T-helper 9 cell (primary cell): ENCODE data around the gene HTATSF1.

Experiments used
- DNase-seq: peaks from one replicate; pipeline ENCODE4 v3.0.0-alpha.2; 2020
- total RNA-seq, 2 donors: gene quantifications; one replicate each; lab custom pipeline; 2026; lab: John Stamatoyannopoulos, UW

Gene HTATSF1, protein sequence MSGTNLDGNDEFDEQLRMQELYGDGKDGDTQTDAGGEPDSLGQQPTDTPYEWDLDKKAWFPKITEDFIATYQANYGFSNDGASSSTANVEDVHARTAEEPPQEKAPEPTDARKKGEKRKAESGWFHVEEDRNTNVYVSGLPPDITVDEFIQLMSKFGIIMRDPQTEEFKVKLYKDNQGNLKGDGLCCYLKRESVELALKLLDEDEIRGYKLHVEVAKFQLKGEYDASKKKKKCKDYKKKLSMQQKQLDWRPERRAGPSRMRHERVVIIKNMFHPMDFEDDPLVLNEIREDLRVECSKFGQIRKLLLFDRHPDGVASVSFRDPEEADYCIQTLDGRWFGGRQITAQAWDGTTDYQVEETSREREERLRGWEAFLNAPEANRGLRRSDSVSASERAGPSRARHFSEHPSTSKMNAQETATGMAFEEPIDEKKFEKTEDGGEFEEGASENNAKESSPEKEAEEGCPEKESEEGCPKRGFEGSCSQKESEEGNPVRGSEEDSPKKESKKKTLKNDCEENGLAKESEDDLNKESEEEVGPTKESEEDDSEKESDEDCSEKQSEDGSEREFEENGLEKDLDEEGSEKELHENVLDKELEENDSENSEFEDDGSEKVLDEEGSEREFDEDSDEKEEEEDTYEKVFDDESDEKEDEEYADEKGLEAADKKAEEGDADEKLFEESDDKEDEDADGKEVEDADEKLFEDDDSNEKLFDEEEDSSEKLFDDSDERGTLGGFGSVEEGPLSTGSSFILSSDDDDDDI
- total RNA-seq, result 87.4 to 110 reads per million in 2 donors

DNA sequence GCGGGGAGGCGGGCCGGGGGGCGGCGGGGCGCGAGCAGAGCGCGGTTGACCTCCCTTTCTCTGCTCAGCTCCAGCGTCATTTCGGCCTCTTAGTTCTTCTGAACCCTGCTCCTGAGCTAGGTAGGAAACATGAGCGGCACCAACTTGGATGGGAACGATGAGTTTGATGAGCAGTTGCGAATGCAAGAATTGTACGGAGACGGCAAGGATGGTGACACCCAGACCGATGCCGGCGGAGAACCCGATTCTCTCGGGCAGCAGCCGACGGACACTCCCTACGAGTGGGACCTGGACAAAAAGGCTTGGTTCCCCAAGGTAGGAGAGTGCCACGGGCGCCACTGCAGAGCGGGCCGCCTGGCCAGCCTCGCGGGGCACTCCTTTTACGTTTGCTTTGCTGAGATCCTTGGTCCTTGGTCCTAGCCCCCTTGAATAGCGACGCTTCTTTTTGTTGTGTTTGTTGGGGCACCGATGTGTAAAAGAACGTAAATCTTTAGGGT is at the start of gene HTATSF1:
HTATSF1 (plus strand) TSS at position 37 of the 497 bp plus-strand sequence; CDS start at position 130, 93 bp downstream.
- no peak for DNase-seq

DNA sequence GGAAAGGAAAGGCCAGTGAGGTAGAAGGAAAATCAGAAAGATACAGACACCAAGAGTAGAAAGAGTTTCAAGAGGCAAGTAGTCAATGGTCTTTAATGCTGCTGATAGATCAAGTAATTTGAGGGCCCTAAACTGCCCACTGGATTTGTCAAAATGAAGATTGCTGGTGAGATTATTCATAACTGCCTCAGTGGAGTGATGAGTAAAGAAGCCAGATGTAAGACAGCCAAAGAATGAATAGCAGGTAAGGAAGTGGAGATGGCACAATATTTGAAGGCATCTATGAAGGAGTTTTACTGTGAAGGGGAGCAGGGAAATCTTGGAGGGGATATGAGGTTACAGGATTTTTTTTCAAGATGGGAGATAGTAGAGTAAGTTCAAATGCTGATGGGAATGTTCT is 49.4 kb upstream of the HTATSF1 start:
- no peak for DNase-seq

DNA sequence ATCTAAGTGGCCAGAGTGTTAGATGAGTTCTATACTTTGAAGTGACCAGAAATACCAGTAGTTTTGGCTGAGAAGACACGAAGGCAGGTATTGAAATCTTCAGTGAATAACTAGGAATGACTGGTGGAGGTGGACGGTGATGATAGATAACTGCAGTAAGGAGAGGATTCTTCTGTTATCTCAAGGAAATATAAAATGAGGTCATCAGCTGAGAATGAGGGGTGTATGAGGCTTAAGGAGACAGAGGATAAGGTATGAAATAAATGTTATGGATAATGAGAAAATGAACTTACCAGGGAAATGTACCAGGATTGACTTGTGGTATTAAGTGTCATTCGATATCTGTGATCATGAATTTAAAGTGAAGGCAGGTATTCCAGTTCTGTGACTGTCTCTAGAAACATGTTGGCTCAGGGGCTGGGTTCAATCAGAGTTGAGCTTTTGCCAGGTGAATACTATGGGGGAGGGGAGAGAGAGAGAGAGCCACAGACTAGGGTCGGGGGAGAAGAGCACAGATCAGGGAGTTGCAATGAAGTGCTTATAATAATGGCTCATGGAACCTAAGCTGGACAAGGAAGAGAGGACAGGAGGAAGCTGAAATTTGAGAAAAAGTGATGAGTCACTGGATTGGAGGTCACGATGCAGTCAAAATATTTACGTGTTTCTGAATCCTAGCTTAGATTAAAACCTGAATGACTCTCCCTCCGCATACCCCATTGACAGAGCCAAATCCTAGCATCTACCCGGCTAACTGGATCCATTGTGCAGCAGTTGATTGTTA is 47.2 kb upstream of the HTATSF1 start:
- DNase-seq, result no peak

DNA sequence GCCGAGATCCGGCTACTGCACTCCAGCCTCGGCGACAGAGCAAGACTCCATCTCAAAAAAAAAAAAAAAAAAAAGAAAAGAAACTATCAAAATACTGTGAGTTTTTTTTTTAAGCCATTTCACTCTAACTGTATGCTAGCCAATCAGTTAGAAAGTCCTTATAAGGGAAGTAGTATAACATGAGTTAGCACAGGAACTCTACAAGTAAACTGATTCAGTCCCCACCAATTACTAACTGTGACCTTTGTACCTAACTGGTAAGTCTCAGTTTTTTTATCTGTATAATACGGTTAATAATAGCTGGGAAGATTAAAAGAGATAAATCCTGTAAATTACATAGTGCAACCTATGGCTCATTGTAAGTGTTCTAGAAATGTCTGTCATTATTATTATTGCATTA is 44.8 kb upstream of the HTATSF1 start:
- no peak for DNase-seq

DNA sequence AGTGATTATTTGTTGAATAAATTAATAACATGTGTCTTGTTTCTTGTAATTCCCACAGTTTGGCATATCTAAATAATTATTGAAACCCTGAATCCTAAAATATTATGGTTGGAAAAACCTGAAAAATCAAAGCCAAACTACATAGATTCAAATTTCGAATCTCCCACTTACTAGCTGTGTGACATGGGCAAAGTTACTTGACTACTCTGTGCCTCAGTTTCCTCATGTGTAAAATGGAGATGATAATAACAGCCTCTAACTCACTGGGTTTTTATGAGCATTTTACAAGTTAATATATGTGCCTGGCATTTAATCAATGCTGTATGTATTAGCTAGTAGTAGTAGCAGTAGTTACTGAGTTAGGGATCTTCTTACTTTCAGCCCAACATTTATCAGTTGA is 44.3 kb upstream of the HTATSF1 start:
- DNase-seq, result no peak

DNA sequence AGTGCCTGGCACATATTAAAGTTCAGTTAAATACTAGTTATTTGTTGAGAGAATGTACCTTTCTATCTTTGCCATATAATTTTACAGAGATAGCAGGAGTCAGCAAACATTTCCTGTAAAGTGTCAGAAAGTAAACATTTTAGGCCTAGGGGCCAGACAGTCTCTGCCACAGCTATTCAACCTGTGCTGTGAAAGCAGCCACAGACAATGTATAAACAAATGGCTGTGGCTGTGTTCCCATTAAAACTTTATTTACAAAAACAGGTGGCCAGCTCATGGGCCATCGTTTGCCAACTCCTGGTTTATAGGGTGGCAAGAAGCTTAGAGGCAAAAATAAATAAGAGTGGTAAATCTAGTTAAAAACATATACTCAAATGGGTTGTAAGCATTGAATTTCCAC is 43.6 kb upstream of the HTATSF1 start:
- no peak for DNase-seq

DNA sequence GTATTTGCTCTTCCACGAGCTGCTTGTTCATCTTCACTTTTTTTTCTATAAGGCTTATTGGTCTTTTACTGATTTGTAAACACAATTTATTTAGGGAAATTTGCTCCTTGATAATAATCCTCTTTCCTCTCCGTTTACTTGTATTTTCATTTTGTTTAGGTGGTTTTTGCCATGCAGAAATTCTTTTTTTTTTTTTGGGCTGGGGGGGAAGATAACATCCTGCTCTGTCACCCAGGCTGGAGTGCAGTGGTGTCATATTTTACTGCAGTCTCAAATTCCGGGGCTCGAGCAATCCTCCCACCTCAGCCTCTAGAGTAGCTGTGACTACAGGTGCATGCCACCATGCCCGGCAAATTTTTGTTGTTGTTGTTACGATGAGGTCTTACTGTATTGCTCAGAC is 41.3 kb upstream of the HTATSF1 start:
- no peak for DNase-seq

DNA sequence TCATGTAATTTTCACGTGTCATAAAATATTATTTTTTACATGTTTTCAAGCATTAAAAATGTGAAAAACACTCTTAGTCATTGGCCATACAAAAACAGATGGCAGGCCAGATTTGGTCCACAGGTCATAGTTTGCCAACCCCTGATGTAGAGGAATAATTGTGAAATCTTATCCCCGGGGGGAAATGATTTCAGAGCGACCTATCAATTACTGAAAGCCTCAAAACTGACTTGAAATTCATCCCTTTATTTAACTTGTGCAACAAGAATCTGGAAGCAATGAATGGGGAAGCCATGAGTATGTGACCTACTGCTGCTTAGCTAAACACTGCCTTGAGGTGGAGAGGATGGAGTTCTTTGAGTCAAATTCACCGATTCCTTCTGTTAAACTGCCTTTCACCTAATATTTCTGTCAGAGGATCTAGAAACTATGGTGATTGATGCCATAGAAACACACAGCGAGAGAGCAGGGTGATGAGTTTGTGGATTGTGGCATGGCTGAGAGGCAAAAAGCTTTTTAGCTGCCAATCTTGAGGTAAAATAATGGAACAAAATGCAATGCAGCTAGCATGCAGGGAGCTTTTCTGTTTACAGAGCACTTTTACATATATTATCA is 40.0 kb upstream of the HTATSF1 start:
- DNase-seq, result no peak

DNA sequence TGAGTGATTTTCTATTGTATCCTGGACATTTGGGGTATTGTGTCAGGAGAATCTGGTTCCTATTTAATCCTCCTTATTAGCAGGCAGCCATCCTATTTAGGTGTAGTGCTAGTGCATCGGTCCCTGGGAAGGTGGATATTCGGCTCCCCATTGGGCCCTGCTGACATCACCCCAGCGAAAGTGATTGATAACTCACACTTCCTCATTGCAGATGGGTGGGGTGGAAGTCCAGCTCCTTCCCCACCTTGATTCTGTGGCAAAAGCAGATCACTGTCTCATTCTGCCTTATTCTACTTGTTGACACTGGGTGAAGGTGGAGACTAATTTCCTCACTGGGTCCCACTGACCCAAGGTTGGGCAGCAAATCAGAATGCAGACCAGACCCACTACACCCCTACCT is 32.8 kb upstream of the HTATSF1 start:
- DNase-seq, result no peak

DNA sequence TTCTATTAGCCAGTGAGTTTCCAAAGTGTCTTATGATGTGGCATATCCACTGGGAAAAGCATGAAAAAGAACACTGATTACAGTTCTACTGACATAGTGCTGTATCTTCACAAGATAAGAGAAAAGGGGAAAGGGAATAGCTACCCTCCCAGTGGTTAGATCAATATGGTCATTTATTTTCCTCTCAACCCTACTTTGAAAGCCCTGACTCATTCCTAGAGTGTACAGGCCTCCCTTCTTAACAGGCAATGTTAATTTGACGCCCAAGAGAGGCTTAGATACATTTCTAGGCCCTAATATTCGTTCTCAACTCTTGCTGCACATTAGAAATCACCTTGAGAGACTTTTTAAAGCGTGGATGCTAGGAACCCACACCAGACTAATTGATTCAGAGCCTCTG is 30.1 kb upstream of the HTATSF1 start:
- no peak for DNase-seq

DNA sequence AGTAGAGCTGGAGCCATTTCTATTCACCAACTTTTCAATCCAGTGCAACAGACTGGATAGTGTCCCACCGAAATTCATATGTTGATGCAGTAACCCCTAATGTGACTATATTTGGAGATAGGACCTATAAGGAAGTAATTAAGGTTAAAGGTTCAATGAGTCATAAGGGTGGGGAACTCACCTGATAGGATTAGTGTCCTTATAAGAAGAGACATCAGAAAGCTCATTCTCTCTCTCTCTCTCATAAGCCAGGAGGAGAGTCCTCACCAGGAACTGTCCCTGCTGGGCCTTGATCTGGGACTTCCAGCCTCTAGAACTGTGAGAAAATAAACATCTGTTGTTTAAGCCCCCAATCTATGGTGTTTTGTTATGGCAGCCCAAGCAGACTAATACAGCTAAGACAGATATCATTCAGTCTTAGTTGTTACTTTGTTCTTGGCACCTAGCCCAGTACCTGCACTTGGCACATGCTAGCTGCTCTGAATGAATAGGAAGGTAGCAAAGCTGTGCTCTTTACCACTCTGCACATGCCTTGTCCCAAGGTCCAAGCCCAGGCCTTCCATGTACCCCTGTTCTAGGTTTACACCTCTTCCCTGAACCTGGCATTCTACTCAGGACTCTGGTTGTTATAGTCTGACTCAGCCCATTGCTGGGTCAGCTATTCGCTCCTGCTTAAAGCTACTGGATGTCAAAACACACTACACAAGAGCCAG is 28.8 kb upstream of the HTATSF1 start:
- no peak for DNase-seq

DNA sequence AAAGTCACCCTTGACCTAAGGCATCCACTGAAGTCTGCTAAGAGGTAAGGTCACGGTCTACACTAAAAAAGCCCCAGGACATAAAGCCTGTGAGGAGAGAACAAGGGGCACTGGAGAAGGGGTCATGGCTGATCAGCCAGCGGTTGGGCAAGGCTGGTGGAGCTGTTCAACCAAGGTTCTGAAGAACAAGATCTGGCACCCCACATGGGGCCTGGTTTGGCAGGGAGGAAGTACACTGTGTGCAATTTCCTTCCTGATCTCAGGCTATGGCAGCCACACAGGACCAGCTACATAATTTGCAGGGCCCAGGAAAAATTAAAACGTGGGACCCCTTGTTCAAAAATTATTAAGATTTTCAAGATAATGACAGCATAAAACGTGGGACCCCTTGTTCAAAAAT is 23.7 kb upstream of the HTATSF1 start:
- DNase-seq, result no peak

DNA sequence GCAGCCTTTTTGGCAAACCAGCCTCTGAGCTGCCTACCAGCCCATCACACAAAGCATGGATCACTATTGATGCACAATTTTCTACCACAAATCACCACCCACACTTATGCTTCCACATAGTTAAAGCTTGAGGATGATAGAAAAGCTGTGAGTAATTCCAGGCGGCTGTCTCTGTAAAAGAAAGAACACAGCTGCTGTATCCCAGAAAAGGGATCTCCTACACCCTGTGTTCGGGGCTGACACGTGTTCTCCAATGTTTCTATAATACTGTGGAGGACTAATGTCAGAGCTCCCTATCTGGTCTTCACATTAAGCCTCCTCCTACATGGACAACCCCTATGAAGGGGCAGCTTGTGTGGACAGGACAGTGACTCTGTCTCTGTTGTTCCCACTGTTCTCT is 22.2 kb upstream of the HTATSF1 start:
- no peak for DNase-seq

DNA sequence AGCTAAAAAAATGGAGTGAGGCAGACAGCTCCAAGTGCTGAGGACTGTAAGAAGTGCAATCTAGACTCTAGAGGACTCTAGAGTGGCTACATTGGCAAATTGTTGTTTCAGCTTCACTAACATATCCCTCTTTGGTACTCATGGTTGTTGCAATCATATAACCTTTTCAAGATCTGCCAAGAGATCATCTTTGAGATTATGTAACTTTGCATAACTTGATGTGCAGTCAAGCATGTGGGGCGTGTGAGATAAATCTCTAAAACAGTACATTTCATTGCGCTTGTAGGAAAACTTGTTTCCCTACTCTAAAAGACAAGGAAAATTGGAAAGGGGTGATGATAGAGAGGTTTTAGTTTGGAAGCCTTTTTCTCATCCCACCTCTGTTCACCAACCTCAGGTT is 20.9 kb upstream of the HTATSF1 start:
- no peak for DNase-seq

DNA sequence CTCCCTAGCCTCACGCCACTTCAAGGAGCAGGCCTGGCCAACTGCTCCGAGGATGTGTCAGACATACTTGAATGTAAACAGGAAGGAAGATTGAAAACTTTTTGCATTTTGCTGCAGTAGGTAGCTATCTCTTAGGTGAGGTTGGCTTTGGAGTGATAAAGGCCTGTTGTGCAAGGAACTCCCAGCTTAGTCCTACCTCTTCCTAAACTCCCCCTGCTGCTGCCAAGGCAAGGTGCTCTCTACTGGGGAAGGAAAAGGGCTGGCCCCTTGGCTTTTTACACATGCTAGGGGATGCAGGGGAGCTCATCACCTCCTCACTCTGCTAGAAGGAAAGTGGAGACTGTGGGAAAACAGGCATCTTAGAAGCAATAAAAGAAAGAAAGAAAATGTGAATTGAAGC is 20.4 kb upstream of the HTATSF1 start:
- no peak for DNase-seq

DNA sequence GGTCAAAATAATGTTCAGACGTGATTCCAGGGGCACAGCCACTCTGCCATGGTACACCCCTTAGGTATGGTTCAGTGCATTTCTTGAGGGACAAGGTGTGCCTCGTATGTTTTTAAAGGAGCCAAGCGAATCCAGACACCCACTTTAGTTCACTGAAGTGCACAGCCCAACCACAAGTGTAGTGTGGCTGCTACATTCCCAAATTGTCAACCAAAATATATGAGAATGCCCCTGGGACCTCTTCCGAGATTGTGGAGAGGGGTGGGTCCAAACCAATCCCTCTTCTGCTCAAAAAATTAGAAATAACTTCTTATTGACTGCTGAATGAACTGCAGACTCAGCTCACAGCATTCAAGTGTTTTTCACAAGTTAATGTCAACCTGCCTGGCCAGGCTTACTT is 17.0 kb upstream of the HTATSF1 start:
- DNase-seq, result no peak

DNA sequence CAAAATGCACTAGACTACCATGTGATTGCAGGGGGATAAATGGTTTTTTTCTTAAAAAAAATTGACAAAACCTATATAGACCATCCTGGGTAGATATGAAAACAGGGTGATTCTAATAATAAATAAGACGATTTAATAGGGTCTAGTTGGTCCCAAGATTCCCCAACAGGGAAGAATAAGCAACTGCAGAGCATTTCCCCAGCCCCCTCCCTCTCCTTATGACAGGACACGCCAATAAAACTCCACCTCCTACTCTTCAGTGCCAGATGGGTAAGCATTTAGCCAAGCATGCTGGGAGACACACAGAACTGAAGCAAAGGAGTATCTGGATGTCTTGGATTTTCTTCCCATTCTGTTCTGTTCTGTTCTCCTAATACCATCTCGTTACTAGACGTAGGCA is 9.7 kb upstream of the HTATSF1 start, which contains the start of gene BRS3:
BRS3 (plus strand) TSS at position 301 of the 400 bp plus-strand sequence. CDS start 168 bp downstream, outside the sequence.
- DNase-seq, result no peak

DNA sequence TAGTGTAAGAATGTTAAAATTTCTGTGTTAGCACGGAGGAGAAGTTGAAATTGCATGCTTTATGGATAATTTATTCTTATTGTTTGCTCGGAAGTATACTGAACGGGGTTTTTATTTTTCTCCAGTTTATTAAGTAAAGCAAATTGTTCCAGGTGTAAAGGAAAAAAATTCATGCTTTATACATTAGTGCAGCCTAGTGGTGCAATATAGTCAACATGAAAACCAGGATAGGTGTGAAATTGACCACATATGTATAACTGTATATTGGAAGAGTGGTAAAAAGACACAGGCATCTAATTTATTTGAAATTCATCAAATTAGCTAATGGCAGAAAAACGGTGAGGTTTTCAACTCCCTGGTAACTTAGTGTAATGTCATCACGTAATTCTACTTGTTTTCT is 8.7 kb upstream of the HTATSF1 start:
- DNase-seq, result no peak

DNA sequence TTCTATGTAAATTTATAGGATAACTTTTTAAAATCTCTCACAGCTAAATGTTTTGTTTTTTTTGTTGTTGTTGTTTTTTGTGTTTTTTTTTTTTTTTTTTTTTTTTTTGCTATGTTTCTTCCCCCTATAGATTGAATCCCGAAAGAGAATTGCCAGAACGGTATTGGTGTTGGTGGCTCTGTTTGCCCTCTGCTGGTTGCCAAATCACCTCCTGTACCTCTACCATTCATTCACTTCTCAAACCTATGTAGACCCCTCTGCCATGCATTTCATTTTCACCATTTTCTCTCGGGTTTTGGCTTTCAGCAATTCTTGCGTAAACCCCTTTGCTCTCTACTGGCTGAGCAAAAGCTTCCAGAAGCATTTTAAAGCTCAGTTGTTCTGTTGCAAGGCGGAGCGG is 5.6 kb upstream of the HTATSF1 start:
- DNase-seq, result no peak

DNA sequence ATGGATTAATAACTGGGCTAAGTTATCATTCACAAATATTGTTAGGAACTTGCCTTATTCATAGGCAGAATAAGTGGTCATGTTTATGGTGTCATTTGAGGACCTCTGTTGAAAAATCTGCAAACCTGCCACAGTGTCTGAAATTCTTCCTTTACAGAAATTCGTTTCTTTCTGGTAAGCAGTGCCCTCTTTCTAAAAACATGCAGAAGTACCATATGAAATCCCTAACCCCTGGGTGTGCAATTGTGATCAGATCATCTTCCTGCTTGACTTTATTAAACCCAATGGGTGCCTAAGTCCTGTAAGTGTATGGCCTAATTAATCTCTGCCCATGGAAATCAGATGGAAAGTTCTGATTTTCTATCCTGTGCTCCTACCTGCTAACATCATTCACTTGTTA is 4.4 kb upstream of the HTATSF1 start:
- no peak for DNase-seq

DNA sequence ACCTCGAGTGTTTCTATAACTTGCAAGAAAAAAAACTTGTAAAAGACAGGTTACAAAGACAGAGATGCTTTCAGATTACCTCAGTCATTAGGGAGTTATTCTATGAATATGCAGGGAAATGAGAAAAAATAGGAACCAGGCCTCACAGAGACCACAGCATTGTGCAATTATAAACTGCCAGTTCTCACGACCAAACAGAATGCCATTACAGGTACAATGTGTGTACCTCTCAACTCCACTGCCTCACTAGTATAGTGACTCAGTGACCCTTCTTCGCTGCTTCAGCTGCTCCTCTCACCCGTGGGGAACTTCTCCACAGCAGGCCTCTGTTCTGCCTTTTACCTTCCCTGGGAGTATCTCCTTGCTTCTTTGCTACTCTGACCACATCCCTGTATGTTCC is 2.3 kb upstream of the HTATSF1 start:
- DNase-seq, result no peak

DNA sequence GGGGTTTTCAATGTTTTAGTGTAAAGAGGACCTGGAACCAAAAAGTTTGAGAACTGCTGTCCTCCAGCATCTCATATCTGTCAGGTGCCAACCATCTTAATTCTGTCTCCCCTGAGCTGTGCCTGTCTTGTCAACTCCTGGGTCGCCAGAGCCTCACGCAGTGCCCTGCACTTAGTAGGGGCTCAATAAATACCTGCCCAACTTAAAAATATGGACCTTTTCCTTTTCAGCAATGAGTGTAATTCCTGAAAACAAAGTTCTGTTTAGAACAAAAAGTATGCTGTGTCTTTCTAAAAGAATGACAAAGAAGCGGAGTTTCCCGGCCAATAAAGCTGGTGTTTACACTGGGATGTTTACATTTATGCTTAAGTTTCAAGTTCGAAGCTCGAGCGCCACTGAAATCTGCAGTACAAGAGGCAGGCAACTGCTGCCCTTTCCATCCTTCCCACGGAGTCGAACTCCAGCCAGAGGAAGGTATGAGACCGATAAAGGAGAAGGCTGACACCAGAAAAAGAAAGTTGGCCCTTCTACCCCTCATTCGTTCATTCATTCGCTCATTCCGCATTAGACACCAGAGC is 1.1 kb upstream of the HTATSF1 start:
- no peak for DNase-seq
